Stimulated activated CD8-positive, alpha-beta memory T cell treated with anti-CD3 and anti-CD28 coated beads, Interleukin-12 subunit alpha, Interleukin-12 subunit beta, amount 100 ng/mL, for 1 hour (primary cell): Measurements from ENCODE around the gene DDX47.
"Not testable (repeated sequence)": the region's sequence is repeated elsewhere in the genome, so short reads cannot be mapped to it uniquely, and the experiment has no call there.

Experiments
- DNase-seq: peaks from one replicate; pipeline ENCODE4 v3.0.0-alpha.2; 2020; ENCODE audit warnings: low read depth

Gene DDX47

GRCh38 chr12:12872139-12872933, 59.2 kb downstream of the DDX47 start:
- DNase-seq, result no peak

- DNase-seq, result no peak
These were observed 59.8 kb downstream of the DDX47 start for GRCh38 chr12:12872934-12873275.

- no peak for DNase-seq
These were observed 60.9 kb downstream of the DDX47 start for GRCh38 chr12:12874029-12874428.

GRCh38 chr12:12875301-12875700, 62.2 kb downstream of the DDX47 start:
- DNase-seq, result not testable (repeated sequence)

GRCh38 chr12:12877153-12877768, 64.1 kb downstream of the DDX47 start:
- DNase-seq, result no peak

GRCh38 chr12:12877781-12878455, 64.8 kb downstream of the DDX47 start:
- DNase-seq, result no peak
